GM06990 (cell line): Measurements from ENCODE around the gene COL9A3.

Source experiments
- DNase-seq: peaks from one replicate; pipeline ENCODE4 v3.0.0-alpha.2; 2011; ENCODE audit not compliant: insufficient read length; ENCODE audit errors: extremely low read depth
- H3K27me3 ChIP-seq: replicated peaks from 2 replicates; pipeline ENCODE4 v1.6.0; 2011; ENCODE audit warnings: low read length; ENCODE audit not compliant: control insufficient read depth, insufficient read depth
- H3K36me3 ChIP-seq: 2 replicates; pipeline ENCODE4 v1.5.1; 2011; ENCODE audit warnings: low read length; ENCODE audit not compliant: control insufficient read depth, insufficient read depth
- H3K4me3 ChIP-seq: replicated peaks from 2 replicates; pipeline ENCODE4 v1.5.1; 2011; ENCODE audit warnings: low read depth, mild to moderate bottlenecking, control low read depth, low read length
- CTCF ChIP-seq: IDR thresholded peaks from 2 replicates; pipeline ENCODE4 v1.5.1; 2011; ENCODE audit warnings: low read length, control low read depth, mild to moderate bottlenecking, inconsistent platforms; ENCODE audit not compliant: insufficient read depth, poor library complexity, severe bottlenecking

The COL9A3 gene

GRCh38 chr20:62817975-62818591, 1.2 kb downstream of the COL9A3 start:
- TF ChIP-seq CTCF = no peak
- H3K36me3 ChIP-seq = peaks cover 2% of the 10 kb centered on the region

GRCh38 chr20:62818592-62819493, 2.0 kb downstream of the COL9A3 start:
- peaks cover 2% of the 10 kb centered on the region for H3K36me3 ChIP-seq
- H3K4me3 ChIP-seq = no peak overlapping the region
- no peak for DNase-seq
- H3K27me3 ChIP-seq = no peaks in the 10 kb centered on the region; the same call in 1 of the 2 replicates
- TF ChIP-seq CTCF = no peak

More at GRCh38 chr20:62817975-62818591, 1.2 kb downstream of the COL9A3 start:
- no peak overlapping the region for H3K4me3 ChIP-seq
- no peak for DNase-seq
- no peaks in the 10 kb centered on the region; the same call in 1 of the 2 replicates for H3K27me3 ChIP-seq

GRCh38 chr20:62819494-62820174, 2.8 kb downstream of the COL9A3 start:
- Histone ChIP-seq H3K36me3 (no peaks in the 10 kb centered on the region), H3K4me3 (no peak overlapping the region), H3K27me3 (no peaks in the 10 kb centered on the region; the same call in 1 of the 2 replicates)
- DNase-seq = no peak
- TF ChIP-seq CTCF = no peak

GRCh38 chr20:62820208-62820961, 3.5 kb downstream of the COL9A3 start:
- H3K27me3 ChIP-seq = no peaks in the 10 kb centered on the region; the same call in 1 of the 2 replicates
- DNase-seq = no peak
- no peak overlapping the region for H3K4me3 ChIP-seq
- no peak for TF ChIP-seq CTCF
- no peaks in the 10 kb centered on the region for H3K36me3 ChIP-seq

GRCh38 chr20:62820962-62821725, 4.3 kb downstream of the COL9A3 start:
- Histone ChIP-seq H3K4me3 (no peak overlapping the region), H3K36me3 (no peaks in the 10 kb centered on the region), H3K27me3 (no peaks in the 10 kb centered on the region; the same call in 1 of the 2 replicates)
- no peak for TF ChIP-seq CTCF
- no peak for DNase-seq
